Measurements from ENCODE around the gene MARK2. TPM values are rescaled to one million over a fixed set of nuclear protein-coding genes. Genes with fewer than 3 reads are reported as not detected.

Gene MARK2
- total RNA-seq, 4 donors from 2014 or later: 78.3 to 87.2 (median 81.2) TPM

GRCh38 chr11:63922673-63923192 lies 83.8 kb downstream of the MARK2 start:
- TF ChIP-seq CTCF (IDR thresholded peaks at IDR 0.05): no peak
- no peak for TF ChIP-seq POLR2A (IDR thresholded peaks at IDR 0.05)
- WGBS, 2 donors: 73 to 83% methylated on average over 2 of the region's 2 CpGs
- no peak overlapping the region for H3K4me3 ChIP-seq (ENCODE audit: low read depth, poor library complexity, severe bottlenecking)
- intact Hi-C loops (cut with DNase I; ENCODE audit: low total_unique reads): no loop called here
- no peak for DNase-seq (ENCODE audit: low spot score in 2 of 2)

- no peak overlapping the region for H3K4me3 ChIP-seq (ENCODE audit: low read depth, poor library complexity, severe bottlenecking)
- no peak for TF ChIP-seq POLR2A (IDR thresholded peaks at IDR 0.05)
- TF ChIP-seq CTCF (IDR thresholded peaks at IDR 0.05): no peak
- 56 to 59% methylated on average over 4 of the region's 4 CpGs for WGBS, 2 donors
- no peak for DNase-seq (ENCODE audit: low spot score in 2 of 2)
- intact Hi-C loops (cut with DNase I; ENCODE audit: low total_unique reads): no loop called here
Measured at GRCh38 chr11:63923319-63923718, 84.4 kb downstream of the MARK2 start.

GRCh38 chr11:63929616-63930015 lies 90.7 kb downstream of the MARK2 start:
- TF ChIP-seq CTCF (IDR thresholded peaks at IDR 0.05) (no peak), POLR2A (IDR thresholded peaks at IDR 0.05) (no peak)
- intact Hi-C loops (cut with DNase I; ENCODE audit: low total_unique reads): no loop called here
- H3K4me3 ChIP-seq (ENCODE audit: low read depth, poor library complexity, severe bottlenecking): no peak overlapping the region
- 75 to 81% methylated on average over 5 of the region's 5 CpGs for WGBS, 2 donors
- DNase-seq (ENCODE audit: low spot score in 2 of 2): no peak

- no peak for DNase-seq (ENCODE audit: low spot score in 2 of 2)
- no peak overlapping the region for H3K4me3 ChIP-seq (ENCODE audit: low read depth, poor library complexity, severe bottlenecking)
- intact Hi-C loops (cut with DNase I; ENCODE audit: low total_unique reads): no loop called here
- TF ChIP-seq POLR2A (IDR thresholded peaks at IDR 0.05) (no peak), CTCF (IDR thresholded peaks at IDR 0.05) (no peak)
- WGBS, 2 donors: 68 to 70% methylated on average over 6 of the region's 6 CpGs
Measured at GRCh38 chr11:63931045-63931444, 92.1 kb downstream of the MARK2 start.

- WGBS, 2 donors: 83 to 87% methylated on average over 12 of the region's 12 CpGs
- no peak for DNase-seq (ENCODE audit: low spot score in 2 of 2)
- intact Hi-C loops (cut with DNase I; ENCODE audit: low total_unique reads): no loop called here
- TF ChIP-seq CTCF (IDR thresholded peaks at IDR 0.05): no peak
- no peak for TF ChIP-seq POLR2A (IDR thresholded peaks at IDR 0.05)
- no peak overlapping the region for H3K4me3 ChIP-seq (ENCODE audit: low read depth, poor library complexity, severe bottlenecking)
Measured at GRCh38 chr11:63931876-63932275, 93.0 kb downstream of the MARK2 start.

- no peak overlapping the region for H3K4me3 ChIP-seq (ENCODE audit: low read depth, poor library complexity, severe bottlenecking)
- WGBS, 2 donors: 11 to 25% methylated on average over 1 of the region's 1 CpG
- DNase-seq (ENCODE audit: low spot score in 2 of 2): no peak
- intact Hi-C loops (cut with DNase I; ENCODE audit: low total_unique reads): no loop called here
- TF ChIP-seq CTCF (IDR thresholded peaks at IDR 0.05): no peak
- TF ChIP-seq POLR2A (IDR thresholded peaks at IDR 0.05): no peak
Measured at GRCh38 chr11:63933459-63933858, 94.5 kb downstream of the MARK2 start.
